Gastroesophageal sphincter (tissue), 3 donors: Measurements from ENCODE around the gene ARGLU1.

ENCODE experiments used
- CTCF ChIP-seq, 4 experiments: fragments of 200-600 bp in 2 of 4; fragments of 450-650 bp in 2 of 4; sonication (generic) in 1 of 4; IDR thresholded peaks; one replicate each; pipeline ENCODE4 v1.5.1; 2017 to 2019; ENCODE audit warnings: antibody characterized with exemption in 4 of 4, mild to moderate bottlenecking in 2 of 4, moderate library complexity in 2 of 4
- EP300 ChIP-seq: sonication (generic); formaldehyde crosslinking; IDR thresholded peaks from one replicate; pipeline ENCODE4 v1.6.1; 2017; ENCODE audit warnings: antibody characterized with exemption, mild to moderate bottlenecking
- POLR2A ChIP-seq, 2 donors: fragments of 450-650 bp; IDR thresholded peaks; one replicate each; pipeline ENCODE4 v1.6.1; 2017; ENCODE audit warnings: antibody characterized with exemption in 2 of 2, mild to moderate bottlenecking in 2 of 2, moderate library complexity in 1 of 2
- POLR2AphosphoS5 ChIP-seq: sonication (generic); formaldehyde crosslinking; IDR thresholded peaks from one replicate; pipeline ENCODE4 v1.6.1; 2017; ENCODE audit warnings: antibody characterized with exemption

- TF ChIP-seq POLR2AphosphoS5 (no peak), POLR2A (IDR thresholded peaks at IDR 0.05) (no peak), CTCF (IDR thresholded peaks at IDR 0.05) (no peak), EP300 (no peak)
Measured at GRCh38 chr13:106524108-106524507, 43.8 kb downstream of the ARGLU1 start.
